ENCODE measurements around the gene CCNQ.

DNA sequence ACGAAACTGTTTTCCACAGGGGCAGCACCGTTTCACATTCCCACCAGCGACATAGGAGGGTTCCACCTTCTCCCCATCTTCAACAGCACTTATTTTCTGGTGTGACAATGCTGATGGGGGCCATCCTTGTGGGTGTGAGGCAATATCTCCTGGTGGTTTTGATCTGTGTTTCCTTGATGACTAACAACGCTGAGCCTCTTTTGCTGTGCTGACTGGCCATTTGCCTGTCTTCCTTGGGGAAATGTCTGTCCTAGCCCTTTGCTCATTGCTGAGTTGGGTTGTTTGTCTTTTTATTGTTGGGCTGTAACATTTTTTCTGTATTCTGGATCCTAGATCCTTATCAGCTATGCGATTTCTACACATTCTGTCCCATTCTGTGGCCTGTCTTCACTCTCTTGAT lies 47.8 kb downstream of the CCNQ start:
- TF ChIP-seq, protein P1, sequence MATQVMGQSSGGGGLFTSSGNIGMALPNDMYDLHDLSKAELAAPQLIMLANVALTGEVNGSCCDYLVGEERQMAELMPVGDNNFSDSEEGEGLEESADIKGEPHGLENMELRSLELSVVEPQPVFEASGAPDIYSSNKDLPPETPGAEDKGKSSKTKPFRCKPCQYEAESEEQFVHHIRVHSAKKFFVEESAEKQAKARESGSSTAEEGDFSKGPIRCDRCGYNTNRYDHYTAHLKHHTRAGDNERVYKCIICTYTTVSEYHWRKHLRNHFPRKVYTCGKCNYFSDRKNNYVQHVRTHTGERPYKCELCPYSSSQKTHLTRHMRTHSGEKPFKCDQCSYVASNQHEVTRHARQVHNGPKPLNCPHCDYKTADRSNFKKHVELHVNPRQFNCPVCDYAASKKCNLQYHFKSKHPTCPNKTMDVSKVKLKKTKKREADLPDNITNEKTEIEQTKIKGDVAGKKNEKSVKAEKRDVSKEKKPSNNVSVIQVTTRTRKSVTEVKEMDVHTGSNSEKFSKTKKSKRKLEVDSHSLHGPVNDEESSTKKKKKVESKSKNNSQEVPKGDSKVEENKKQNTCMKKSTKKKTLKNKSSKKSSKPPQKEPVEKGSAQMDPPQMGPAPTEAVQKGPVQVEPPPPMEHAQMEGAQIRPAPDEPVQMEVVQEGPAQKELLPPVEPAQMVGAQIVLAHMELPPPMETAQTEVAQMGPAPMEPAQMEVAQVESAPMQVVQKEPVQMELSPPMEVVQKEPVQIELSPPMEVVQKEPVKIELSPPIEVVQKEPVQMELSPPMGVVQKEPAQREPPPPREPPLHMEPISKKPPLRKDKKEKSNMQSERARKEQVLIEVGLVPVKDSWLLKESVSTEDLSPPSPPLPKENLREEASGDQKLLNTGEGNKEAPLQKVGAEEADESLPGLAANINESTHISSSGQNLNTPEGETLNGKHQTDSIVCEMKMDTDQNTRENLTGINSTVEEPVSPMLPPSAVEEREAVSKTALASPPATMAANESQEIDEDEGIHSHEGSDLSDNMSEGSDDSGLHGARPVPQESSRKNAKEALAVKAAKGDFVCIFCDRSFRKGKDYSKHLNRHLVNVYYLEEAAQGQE (IDR thresholded peaks at IDR 0.05; ENCODE audit: insufficient read depth in 1 of 2, low read depth in 2 of 2, low read length in 2 of 2), result no peak
- TF ChIP-seq POLR2AphosphoS5 (IDR thresholded peaks at IDR 0.05; ENCODE audit: low read depth, low read length), result no peak

Data from PFSK-1 (cell line).